Right lobe of liver (tissue), 4 donors: ENCODE measurements around the gene ITPK1.

ENCODE experiments used
- POLR2A ChIP-seq: fragments of 450-650 bp; IDR thresholded peaks from one replicate; pipeline ENCODE4 v1.6.1; 2017; ENCODE audit warnings: antibody characterized with exemption, mild to moderate bottlenecking
- TF ChIP-seq, protein P1 (sequence below), 4 donors: fragments of 200-600 bp in 3 of 4; fragments of 450-650 bp in 1 of 4; IDR thresholded peaks; one replicate each; pipeline versions ENCODE4 v1.5.1 to v1.8.0; 2016 to 2022; ENCODE audit warnings: antibody characterized with exemption in 4 of 4, mild to moderate bottlenecking in 2 of 4
- donor health status: DM: no; HTN: no; CAD: no.
- donor health status: DM: no; HTN: no; CAD: no.
- donor health status: DM: no; HTN: yes; CAD: no.

DNA sequence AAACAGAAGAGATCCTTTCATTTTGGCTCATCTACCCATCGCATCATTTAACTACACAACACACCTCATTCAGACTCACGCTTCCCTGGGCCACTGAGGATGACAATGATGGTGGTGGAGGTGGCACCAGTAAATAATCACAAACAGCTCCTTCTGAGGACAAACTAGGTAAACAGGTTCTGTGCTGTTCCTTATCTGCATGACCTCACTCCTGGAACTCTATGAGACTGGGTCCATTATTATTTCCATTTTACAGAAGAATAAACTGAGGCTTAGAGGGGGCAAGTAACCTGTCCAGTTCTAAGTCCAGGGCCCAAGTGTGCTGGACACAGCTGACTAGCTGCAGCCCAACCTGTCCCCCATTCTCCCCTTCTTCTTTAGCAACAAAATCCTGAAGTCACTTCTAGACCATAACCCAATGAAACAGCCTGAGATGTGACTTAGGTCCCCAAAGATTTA is 50.4 kb downstream of the ITPK1 start:
- TF ChIP-seq, protein P1, sequence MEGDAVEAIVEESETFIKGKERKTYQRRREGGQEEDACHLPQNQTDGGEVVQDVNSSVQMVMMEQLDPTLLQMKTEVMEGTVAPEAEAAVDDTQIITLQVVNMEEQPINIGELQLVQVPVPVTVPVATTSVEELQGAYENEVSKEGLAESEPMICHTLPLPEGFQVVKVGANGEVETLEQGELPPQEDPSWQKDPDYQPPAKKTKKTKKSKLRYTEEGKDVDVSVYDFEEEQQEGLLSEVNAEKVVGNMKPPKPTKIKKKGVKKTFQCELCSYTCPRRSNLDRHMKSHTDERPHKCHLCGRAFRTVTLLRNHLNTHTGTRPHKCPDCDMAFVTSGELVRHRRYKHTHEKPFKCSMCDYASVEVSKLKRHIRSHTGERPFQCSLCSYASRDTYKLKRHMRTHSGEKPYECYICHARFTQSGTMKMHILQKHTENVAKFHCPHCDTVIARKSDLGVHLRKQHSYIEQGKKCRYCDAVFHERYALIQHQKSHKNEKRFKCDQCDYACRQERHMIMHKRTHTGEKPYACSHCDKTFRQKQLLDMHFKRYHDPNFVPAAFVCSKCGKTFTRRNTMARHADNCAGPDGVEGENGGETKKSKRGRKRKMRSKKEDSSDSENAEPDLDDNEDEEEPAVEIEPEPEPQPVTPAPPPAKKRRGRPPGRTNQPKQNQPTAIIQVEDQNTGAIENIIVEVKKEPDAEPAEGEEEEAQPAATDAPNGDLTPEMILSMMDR (IDR thresholded peaks at IDR 0.05): no peak
- no peak for TF ChIP-seq POLR2A
